ENCODE results near the gene MEOX2.

MEOX2 gene

DNA sequence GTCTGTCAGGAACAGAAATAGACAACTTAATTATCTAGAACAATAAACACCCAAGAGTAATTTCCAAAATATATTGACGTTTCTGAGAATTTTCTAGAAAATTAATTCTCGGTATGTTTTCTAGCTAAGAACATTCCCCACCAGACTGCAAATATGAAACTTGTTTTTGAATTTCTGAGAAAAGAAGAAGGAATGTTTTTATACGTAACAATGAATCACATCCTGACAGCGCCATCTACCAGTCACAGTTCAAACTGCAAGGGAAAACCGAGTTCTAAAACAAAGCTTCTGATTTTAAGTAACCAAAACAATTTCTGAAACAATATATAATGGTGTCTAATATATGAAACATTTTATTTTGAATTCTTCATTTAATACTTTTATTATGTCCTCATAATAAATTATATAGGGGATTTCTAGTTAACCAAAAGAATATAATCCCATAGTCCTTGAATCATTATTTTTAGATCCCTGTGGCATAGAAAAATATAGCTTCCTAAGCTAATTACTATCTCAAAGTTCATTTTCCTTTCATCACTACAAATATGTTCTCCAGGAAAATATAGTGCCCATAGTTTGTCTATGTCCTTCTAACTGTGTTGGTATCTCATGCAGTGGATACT, 34.5 kb upstream of the MEOX2 start:
- peak overlapping the region; percentile 28; the same call in 1 of the 2 replicates for H3K4me3 ChIP-seq (ENCODE audit: low read length)
- no peaks in the 10 kb centered on the region for H3K79me2 ChIP-seq (ENCODE audit: low read length)
- H3K9ac ChIP-seq (ENCODE audit: low read length), result no peak overlapping the region
- no peaks in the 10 kb centered on the region for H4K20me1 ChIP-seq (ENCODE audit: insufficient read depth, low read length)
- H3K27me3 ChIP-seq (ENCODE audit: low read depth, low read length), result no peaks in the 10 kb centered on the region
- H3K4me2 ChIP-seq (ENCODE audit: low read length), result peak overlapping the region; percentile 37; the same call in 1 of the 2 replicates
- H3K36me3 ChIP-seq (replicated peaks; ENCODE audit: low read depth, low read length), result no peaks in the 10 kb centered on the region
- peak overlapping the region; percentile 72; the same call in 1 of the 2 replicates for H2AFZ ChIP-seq (ENCODE audit: low read depth, low read length)
- H3K4me1 ChIP-seq (ENCODE audit: low read length), result peaks cover 8% of the 10 kb centered on the region; the same call in 1 of the 2 replicates
- H3K27ac ChIP-seq (ENCODE audit: low read length), result no peak overlapping the region
- TF ChIP-seq EZH2phosphoT487 (IDR thresholded peaks at IDR 0.05; ENCODE audit: low read depth) (no peak), CTCF (IDR thresholded peaks at IDR 0.05; ENCODE audit: low read depth, low read length) (peak; percentile 74)
- no peaks in the 10 kb centered on the region for H3K9me3 ChIP-seq (ENCODE audit: insufficient read depth, low read length)

DNA sequence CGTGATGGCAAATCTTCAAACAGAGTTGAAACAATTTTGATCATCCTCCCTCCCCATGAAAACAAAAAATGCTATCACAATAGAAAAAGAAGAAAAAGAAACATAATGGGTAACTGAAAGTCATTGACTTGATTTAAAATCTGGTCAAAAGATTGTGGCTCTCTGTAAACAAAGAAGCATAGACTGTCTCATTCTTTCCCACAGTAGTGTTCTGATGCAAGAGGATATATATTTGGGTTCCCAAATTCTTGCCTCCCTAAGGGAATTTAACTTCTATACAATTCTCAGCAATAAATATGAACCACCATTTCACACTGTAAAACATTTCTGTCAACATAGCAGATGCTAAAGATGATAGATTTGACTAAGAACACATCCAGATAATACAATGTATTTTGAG, 32.8 kb upstream of the MEOX2 start:
- no peak overlapping the region for H3K27ac ChIP-seq (ENCODE audit: low read length)
- H3K36me3 ChIP-seq (replicated peaks; ENCODE audit: low read depth, low read length), result no peaks in the 10 kb centered on the region
- H4K20me1 ChIP-seq (ENCODE audit: insufficient read depth, low read length), result no peaks in the 10 kb centered on the region
- H3K4me2 ChIP-seq (ENCODE audit: low read length), result no peak overlapping the region
- no peaks in the 10 kb centered on the region for H3K9me3 ChIP-seq (ENCODE audit: insufficient read depth, low read length)
- H2AFZ ChIP-seq (ENCODE audit: low read depth, low read length), result no peak overlapping the region
- H3K4me3 ChIP-seq (ENCODE audit: low read length), result no peak overlapping the region
- H3K27me3 ChIP-seq (ENCODE audit: low read depth, low read length), result no peaks in the 10 kb centered on the region
- TF ChIP-seq EZH2phosphoT487 (IDR thresholded peaks at IDR 0.05; ENCODE audit: low read depth) (no peak), CTCF (IDR thresholded peaks at IDR 0.05; ENCODE audit: low read depth, low read length) (no peak)
- peaks cover 8% of the 10 kb centered on the region; the same call in 1 of the 2 replicates for H3K4me1 ChIP-seq (ENCODE audit: low read length)
- H3K9ac ChIP-seq (ENCODE audit: low read length), result no peak overlapping the region
- H3K79me2 ChIP-seq (ENCODE audit: low read length), result no peaks in the 10 kb centered on the region

GRCh38 chr7:15715435-15715834, 29.0 kb upstream of the MEOX2 start:
- no peaks in the 10 kb centered on the region for H3K27me3 ChIP-seq (ENCODE audit: low read depth, low read length)
- no peak overlapping the region for H2AFZ ChIP-seq (ENCODE audit: low read depth, low read length)
- no peaks in the 10 kb centered on the region for H3K4me1 ChIP-seq (ENCODE audit: low read length)
- no peaks in the 10 kb centered on the region for H3K36me3 ChIP-seq (replicated peaks; ENCODE audit: low read depth, low read length)
- no peaks in the 10 kb centered on the region for H3K9me3 ChIP-seq (ENCODE audit: insufficient read depth, low read length)
- no peak for TF ChIP-seq CTCF (IDR thresholded peaks at IDR 0.05; ENCODE audit: low read depth, low read length)
- TF ChIP-seq EZH2phosphoT487 (IDR thresholded peaks at IDR 0.05; ENCODE audit: low read depth), result no peak
- H3K27ac ChIP-seq (ENCODE audit: low read length), result no peak overlapping the region
- no peak overlapping the region for H3K4me3 ChIP-seq (ENCODE audit: low read length)
- no peak overlapping the region for H3K9ac ChIP-seq (ENCODE audit: low read length)
- H3K4me2 ChIP-seq (ENCODE audit: low read length), result no peak overlapping the region
- H4K20me1 ChIP-seq (ENCODE audit: insufficient read depth, low read length), result no peaks in the 10 kb centered on the region
- no peaks in the 10 kb centered on the region for H3K79me2 ChIP-seq (ENCODE audit: low read length)

DNA sequence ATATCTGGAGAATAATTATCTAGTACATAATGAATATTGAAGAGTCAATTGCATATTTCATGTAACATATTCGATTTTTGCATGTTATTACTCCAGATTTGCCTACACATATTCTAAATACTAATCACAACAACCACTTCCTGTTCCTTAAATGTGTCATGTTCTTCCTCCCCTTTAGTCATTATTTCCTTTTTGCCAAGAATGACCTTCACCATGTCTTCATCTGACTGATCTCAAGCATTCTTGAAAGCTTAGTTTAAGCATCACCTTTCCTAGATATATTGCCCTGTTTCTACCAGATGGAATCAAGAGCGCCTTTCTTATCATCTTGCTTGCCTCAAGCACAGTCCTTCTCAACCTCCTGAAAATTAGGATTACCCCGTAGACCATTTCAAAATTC, 23.5 kb upstream of the MEOX2 start:
- TF ChIP-seq CTCF (IDR thresholded peaks at IDR 0.05; ENCODE audit: low read depth, low read length) (no peak), EZH2phosphoT487 (IDR thresholded peaks at IDR 0.05; ENCODE audit: low read depth) (no peak)

More for the DNA sequence above, 23.5 kb upstream of the MEOX2 start:
- Histone ChIP-seq H3K9ac (ENCODE audit: low read length) (no peak overlapping the region), H4K20me1 (ENCODE audit: insufficient read depth, low read length) (no peaks in the 10 kb centered on the region), H2AFZ (ENCODE audit: low read depth, low read length) (no peak overlapping the region), H3K27me3 (ENCODE audit: low read depth, low read length) (no peaks in the 10 kb centered on the region), H3K79me2 (ENCODE audit: low read length) (no peaks in the 10 kb centered on the region), H3K9me3 (ENCODE audit: insufficient read depth, low read length) (no peaks in the 10 kb centered on the region), H3K4me1 (ENCODE audit: low read length) (peaks cover 4% of the 10 kb centered on the region; the same call in 1 of the 2 replicates), H3K36me3 (replicated peaks; ENCODE audit: low read depth, low read length) (no peaks in the 10 kb centered on the region), H3K4me3 (ENCODE audit: low read length) (no peak overlapping the region), H3K4me2 (ENCODE audit: low read length) (no peak overlapping the region), H3K27ac (ENCODE audit: low read length) (no peak overlapping the region)
